Hepatic stellate cell (primary cell): ENCODE measurements around the gene NNAT.
A peak's percentile ranks its signal among the peaks of the same experiment; 100 is the strongest.

Source experiments
- DNase-seq: peaks from one replicate; pipeline ENCODE4 v3.0.0; 2011; ENCODE audit warnings: low spot score

Gene NNAT

DNA sequence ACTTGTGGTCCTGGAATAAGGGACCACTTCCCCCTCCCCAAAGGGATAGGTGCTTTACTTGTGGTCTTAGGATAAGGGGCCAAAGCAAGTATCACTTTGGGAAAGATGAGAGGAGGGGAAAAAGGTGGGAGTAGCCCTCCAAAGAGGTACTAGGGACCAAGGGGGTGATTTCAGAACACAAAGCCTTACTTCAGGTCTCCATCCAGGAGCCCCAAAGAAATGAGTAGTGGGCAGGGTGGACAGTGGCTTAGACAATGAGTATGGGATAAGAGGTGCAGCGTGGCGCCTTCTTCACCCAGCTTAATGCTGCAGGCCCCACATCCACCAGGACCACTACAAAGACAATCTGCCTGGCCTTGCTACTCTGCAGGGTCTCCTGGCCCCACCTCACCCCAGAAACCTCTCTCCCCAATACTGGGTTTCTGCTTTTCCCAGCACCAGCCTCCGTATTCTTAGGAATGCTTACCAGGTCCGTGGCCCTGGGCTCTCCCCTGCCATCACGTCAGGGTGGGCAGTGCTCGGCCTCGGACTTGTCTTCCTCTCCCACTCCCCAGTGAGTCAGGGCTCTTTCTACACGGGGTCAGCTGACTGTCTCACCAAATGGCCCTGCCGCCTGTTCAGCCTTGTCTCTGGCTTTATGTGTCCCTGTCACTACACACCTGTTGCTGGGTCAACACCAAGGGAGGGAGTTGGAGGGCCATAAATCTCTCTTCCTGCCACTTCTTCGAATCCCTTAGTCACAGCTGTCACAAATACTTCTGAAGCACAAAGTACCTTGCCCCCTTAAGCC is 3.1 kb downstream of the NNAT start:
- no peak for DNase-seq

GRCh38 chr20:37524859-37525708 is 4.0 kb downstream of the NNAT start:
- DNase-seq = no peak

GRCh38 chr20:37525810-37526209 is 4.8 kb downstream of the NNAT start:
- DNase-seq = no peak

- DNase-seq = peak; percentile 93
These were observed 5.3 kb downstream of the NNAT start for GRCh38 chr20:37526238-37526838.

DNA sequence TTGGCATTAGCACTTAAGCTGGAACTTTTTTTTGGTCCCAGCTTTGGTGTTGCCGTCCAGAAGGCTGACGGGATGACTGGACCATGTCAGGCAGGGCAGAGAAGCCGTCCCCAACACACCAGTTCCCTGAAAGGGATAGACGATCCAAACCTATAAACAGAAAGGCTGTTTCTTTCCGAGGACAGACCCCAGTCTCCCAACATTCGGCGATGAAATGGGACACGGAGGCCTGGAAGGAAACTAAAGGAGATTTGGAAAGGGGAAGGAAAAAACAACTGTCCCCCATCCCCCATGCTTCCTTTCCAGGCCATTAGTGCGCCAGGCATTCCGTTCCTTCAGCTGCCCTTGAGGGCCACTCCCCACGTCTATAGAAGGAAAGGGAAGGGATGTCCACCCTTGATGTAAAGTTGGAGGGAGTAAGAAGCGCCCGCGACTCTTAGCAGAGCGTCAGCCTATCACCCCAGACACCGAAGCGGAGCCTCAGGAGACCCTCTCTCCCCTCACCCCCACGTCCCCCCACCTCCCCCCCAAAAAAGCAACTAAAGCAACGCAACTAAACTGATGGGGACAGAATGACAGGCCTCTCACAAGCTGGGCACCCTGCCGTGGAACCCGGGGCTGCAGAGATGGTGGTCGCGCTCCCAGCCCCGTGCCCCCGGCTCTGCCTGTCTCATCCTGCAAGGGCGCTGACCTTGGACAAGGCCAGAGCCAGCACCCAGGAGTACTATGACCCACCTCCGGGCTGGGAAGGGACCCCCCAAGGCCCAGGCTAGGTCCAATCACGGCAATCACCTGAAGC is 6.0 kb downstream of the NNAT start:
- DNase-seq = peak; percentile 64

GRCh38 chr20:37527638-37528445 is 6.8 kb downstream of the NNAT start, which contains the start of gene BLCAP:
Gene BLCAP (minus strand): TSS chr20:37527876. CDS start chr20:37519174, 8,702 bp downstream.
- DNase-seq = peak; percentile 95

DNA sequence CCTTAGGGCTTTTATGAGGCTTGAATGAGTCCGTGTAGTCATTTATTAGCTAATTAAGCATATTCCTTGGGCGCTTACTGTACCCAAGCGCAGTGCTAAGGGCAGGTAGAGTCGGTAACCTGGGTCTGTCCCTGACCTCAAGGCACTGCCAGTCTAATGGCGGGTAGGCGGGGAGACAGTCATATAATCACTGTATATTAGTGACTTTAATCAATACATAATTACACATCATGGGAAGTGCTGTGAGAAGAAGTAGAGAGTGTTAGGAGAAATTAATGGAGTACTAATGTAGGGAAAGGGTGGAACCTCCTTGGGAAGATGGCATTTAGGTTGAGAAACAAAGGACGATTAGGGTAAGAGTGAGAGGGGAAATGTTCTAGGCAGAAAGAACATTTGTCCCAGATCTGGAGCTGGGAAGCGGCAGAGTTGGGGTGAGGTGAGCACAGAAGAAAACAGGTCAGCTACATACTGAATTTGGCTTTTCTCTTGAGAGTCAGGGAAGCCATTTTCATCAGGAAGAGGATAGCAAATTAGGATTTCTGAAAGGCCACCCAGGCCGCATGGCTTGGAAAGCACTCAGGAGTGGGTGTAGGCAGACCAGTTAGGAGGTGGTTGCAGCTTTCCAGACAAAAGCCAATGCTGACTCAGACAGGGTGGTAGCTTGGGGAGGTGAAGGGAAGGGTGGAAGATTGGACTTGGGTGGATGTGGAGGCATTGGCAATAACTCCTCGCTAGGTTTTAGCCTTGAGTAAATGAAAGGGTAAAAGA is 7.6 kb downstream of the NNAT start:
- no peak for DNase-seq

DNA sequence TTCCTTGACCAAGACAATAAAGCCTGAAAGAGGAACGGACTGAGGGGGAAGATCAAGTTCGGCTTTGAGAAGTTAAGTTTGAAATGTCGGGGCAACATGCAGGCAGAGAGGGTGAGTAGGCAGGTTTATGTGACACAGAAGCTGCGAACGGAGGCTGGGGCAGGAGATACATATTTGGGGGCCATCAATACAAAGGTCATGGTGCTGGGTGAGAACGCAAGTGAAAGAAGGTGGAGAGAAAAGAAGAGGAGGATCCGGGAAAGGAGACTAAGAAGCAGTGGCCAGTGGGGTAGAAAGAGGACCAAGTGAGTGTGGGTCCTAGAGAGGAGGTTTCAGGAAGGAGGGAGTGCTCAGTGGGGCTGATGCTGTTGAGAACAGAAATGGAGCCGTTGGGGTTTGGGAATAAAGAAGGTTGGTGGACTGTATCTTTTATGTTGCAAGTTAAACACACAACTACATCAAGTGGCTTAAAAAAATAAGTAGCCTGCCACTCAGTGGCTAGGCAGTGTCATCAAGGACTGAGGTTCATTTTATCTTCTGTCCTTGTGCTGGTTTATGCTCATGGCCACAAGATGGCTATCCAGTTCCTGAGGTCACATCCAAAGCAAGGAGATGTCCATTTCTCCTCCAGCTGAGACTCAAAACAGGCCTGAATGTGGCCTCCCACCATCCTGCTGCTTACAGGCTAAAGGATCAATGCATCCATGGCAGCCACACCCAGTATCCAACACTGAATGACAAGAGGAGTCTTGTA is 8.3 kb downstream of the NNAT start:
- DNase-seq = no peak

DNA sequence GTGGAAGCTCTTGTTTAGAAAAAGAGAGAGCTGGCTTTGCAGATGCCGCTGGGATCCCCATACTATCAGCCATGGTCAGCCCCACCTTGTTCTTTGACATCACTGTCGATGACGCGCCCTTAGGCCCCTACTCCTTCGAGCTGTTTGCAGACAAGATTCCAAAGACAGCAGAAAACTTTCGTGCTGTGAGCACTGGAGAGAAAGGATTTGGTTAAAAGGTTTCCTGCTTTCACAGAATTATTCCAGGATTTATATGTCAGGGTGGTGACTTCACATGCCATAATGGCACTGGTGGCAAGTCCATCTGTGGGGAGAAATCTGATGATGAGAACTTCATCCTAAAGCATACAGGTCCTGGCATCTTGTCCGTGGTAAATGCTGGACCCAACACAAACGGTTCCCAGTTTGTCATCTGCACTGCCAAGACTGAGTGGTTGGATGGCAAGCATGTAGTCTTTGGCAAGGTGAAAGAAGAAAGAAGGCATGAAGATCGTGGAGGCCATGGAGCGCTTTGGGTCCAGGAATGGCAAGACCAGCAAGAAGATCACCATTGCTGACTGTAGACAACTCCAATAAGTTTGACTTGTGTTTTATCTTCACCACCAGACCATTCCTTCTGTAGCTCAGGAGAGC is 9.0 kb downstream of the NNAT start:
- no peak for DNase-seq

DNA sequence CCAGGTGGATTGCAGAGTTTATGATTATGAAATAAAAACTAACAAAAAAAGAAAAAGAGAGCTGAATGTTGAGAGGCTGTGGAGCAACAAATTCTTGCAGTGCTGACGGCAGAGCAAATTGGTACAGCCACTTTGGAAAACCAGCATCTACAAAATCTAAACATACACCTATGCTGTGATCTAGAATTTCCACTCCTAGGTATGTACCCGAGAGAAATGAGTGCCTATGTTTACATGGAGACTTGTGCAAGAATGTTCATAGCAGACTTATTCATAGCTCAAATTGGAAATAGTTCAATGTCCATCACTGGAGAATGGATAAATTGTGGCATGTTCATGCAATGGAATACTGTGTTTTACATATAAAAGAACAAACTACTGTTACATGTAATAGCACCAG is 9.6 kb downstream of the NNAT start:
- no peak for DNase-seq

DNA sequence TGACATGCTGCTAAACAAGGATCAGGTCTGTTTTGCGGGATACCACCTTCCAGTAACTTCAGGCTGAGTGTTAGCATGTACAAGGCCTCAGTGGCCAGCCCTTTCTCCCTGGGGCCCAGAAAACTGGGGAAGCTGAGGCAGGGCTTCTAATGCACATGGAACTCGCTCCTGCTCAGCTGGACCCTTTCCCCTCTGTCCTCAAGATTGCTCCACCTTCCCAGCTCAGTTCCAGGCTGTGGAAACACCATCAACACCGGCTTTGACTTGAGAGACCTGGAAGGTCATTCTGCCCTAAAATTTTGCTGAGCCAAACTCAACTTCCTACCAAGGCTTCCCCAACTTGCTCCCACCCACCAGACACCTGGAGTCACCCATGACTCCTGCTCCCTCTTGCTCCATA is 10.8 kb downstream of the NNAT start:
- no peak for DNase-seq

- no peak for DNase-seq
These were observed 12.2 kb downstream of the NNAT start for GRCh38 chr20:37533154-37533715.

DNA sequence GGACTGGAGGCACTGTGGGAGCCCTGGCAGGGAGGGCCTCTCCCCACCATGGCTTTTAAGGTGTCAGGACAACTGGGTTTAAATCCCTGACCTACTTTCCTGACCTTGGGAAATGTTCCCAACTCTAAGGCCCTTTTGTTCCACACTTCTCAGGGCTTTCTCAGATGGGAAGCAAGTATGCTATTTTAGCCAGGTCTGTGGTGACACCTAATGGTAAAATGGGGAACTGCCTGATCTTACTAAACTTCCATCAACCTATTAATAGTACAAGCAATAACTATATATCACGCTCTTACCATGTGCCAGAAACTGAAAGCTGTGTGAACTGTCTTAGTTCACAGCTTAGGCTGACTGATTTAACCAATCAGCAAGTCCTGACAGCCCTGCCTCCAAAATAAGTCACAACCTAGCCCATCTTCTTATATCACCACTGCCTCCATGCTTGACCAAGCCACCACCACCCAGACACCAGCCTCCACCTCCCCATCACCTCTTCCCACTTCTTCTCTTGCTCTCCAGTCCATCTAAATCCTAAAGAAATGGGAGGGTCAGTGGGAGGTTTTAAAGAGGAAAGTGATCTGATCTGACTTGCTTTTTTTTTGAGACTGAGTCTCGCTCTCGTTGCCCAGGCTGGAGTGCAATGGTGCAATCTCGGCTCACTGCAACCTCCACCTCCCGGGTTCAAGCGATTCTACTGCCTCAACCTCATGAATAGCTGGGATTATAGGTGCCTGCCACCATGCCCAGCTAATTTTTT is 13.5 kb downstream of the NNAT start:
- DNase-seq = peak; percentile 54

GRCh38 chr20:37535443-37536132 is 14.5 kb downstream of the NNAT start:
- DNase-seq = no peak

DNA sequence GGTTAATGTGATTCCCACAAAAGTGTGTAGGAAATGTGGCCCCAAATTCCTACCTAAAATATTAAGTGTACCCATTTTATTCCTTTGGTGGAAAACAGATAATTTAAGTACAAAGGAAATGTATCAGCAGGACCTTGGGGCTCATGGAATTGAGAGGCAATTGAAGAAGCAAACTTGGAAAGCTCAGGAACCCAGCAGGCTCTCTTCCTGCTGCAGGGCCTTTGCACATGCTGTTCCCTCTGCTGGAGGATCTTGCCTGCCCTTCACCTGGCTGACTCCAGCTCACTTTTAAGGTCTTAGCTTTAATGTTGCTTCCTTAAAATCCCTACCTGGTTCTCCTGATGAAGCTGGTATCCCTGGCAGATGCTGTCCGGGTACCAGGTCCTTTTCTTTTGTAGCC is 16.5 kb downstream of the NNAT start:
- no peak for DNase-seq

DNA sequence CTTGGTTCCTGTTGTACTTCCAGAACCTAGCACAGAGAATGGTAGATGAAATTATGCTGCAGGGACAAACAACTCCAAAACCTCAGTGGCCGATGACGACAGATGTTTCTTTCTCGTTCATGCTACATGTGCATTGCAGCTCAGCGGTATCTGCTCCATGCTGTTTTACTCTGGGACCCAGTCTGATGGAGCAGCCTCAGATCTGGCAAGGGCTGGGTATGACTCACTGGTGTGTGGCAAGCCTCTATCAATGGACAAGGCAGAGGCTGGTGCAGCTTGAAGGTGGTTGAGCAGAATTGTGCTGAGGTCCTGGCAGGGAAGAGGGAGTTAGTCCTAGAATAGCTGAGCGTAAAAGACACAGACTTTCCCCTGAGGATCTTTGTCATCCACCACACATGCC is 17.0 kb downstream of the NNAT start:
- DNase-seq = no peak

- DNase-seq = no peak
These were observed 18.4 kb downstream of the NNAT start for GRCh38 chr20:37539424-37539823.
